NCI-H345 treated with DMSO at 0.1 percent for 48 hours (cell line): ENCODE data around the gene SORCS1.
"Not testable (repeated sequence)": the region's sequence is repeated elsewhere in the genome, so short reads cannot be mapped to it uniquely, and the experiment has no call there.

Experiments
- DNase-seq: peaks from one replicate; lab custom pipeline; 2025; ENCODE audit not compliant: unreplicated experiment; lab: John Stamatoyannopoulos, UW

The SORCS1 gene

DNA sequence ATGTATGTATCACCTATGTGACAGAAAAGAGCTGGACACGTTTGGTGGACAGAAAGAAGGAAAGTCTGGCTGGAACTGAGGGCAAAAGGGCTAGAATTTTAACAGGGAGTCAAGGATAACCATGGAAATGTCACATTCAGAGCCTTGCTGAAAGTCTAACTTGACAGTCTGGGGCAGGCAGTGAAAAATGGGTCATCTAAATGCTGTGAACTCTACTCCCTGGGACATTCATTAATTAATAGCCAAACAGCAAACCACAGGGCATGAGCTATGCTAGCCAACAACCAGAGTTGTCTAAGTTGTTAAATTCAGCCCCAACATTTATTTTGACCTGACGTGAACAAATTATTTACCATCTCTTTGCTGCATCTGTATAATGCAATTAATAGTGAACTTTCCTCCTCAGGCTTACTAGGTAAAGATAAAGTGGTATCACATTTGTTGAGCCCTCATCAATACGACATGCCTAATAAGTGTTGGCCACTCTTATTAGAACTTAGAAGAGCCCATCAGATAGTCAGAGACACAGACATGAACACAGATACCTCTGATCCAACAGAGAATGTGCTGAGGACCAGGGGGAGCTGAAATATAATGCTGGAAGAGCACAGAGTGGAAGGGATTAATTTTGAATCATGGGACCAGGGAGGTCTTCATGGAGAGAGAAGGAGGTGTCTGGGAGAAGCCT, 109.9 kb downstream of the SORCS1 start:
- DNase-seq = no peak

DNA sequence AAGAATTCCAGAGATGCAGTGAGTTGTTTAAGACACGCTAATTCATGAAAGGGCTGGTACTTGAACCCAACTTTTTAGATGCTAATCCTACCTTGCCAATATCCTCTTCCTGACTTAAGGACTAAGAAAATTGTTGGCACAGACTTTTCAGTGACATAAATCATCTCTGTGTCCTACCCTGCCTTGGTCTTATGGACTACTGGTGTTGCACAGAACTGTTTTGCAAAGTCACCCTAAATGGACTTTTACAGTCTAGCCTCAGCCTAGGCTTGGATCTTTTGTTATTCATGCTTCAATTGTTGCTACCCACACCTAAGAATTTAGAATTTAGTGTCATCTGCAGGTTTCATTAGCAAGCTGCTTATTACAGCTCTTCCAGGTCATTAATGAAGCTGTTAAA, 112.7 kb downstream of the SORCS1 start:
- DNase-seq = no peak

GRCh38 chr10:107043461-107043860, 121.0 kb downstream of the SORCS1 start:
- DNase-seq = no peak

DNA sequence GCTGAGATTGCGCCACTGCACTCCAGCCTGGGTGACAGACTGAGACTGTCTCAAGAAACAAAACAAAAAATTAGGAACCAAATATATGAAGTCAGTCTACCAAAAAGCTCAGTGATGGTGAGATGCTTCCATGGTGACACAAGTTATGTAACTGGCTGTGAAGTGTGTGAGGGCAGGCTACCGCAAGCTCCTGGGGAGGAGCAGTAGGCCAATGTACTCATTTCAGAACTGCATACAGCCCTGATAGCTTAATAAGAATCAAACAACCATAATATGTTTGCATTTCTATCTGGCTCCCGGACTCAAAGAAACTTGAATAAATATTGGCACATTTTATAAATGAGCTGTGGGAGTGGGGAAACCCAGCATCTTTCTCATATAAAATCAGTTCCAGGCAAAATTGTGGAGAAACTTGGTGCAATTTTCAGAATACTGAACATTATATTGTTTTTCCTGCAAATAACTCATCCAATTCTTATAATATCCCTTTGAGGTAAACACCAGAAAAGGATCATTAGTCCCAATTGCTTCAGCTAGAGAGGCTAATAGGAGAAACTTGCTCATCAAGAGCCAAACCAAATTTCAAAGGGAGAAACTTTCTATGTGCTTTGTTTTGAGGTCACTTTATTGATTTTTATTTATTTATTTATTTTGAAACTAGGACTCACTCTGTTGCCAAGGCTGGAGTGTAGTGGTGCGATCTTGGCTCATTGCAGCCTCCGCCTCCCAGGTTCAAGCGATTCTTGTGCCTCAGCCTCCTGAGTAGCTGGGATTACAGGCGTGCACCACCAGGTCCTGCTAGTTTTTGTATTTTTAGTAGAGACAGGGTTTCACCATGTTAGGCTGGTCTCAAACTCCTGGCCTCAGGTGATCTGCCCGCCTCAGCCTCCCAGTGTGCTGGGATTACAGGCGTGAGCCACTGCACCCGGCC, 127.0 kb downstream of the SORCS1 start:
- no peak for DNase-seq

DNA sequence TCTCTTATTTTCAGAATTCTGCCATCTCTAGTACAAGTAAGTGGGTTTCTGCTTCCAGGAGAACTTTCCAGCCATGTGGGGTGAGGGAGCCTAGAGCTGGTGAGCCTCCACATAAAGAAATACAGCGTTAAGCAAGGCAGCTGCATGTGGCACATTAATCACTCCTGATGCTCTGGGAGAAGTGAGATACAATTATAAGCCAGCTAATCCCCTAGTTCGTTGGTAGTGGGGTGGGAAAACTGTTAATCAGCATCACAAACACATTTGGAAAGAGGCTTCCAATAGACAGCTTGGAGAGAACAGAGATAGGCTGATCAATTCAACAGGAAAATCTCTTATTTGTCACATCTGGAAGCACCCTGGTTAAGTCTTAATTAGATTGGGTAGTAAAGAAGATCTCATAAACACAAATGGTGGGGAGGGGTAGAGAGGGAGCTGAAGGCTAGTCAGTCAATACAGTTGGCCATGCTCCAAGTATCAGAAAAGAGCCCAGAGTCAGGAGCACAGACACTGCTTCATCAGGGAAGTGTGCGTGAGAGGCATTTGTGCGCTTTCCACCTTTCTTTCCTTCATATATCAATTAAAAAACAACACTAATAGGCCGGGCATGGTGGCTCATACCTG, 130.6 kb downstream of the SORCS1 start:
- no peak for DNase-seq

DNA sequence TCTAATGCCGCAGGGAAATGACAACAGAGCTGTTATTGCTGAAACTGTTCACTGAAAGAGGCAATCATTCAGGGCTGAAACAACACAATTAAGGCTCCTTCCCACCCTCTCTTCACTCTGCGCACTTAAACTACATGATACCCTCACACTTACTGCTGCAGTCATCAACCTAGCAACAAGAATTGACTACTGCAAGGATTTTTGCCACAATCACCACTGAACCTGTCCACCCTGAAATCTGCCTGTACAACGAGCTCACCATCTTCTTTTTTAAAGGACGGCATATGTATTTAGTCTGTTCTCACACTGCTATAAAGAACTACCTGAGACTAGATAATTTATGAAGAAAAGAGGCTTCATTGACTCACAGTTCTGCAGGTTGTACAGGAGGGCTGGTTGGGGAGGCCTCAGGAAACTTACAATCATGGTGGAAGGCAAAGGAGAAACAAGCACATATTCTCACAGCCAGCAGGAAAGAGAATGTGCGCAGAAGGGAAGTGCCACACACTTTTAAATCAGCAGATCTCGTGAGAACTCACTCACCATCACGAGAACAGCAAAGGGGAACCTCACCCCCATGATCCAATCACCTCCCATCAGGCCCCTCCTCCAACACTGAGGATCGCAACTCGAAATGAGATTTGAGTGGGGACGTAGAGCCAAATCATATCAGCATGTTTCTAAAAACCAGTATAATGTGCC, 131.7 kb downstream of the SORCS1 start:
- DNase-seq = no peak

DNA sequence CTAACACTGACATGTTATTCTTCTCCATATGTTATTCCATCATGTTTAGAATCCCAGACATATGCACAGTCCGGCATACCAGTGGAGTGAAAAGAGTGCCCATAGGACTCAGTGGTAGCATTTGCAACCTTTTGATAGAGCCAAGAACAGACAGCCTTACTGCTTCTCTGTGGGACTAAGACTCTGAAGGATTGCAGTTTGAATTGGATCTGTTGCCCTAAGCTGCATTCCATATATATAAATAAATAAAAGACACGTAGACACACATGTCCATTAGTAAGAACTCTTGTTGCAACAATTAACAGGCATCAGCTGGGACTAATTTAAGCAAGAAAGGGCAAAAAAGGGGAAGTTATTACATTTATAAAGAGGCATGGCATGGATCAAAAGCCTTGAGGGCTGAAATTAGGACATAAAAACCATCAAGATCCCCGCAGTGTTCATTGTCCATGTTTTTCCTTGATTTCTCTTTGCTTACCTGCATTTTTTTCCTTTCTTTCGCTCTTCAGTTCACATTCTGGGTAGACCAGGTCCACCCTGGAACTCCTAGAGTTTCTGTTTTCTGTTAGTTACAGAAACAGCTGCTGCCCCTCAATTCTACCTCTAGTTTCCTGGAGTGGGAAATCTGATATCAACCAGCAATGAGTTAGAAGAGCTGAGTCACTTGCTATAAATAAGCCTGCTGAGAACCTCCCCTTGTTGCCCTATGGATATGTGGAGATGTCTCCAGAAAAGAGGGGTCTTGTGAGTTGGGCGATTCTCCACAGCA, 132.4 kb downstream of the SORCS1 start:
- DNase-seq = no peak

DNA sequence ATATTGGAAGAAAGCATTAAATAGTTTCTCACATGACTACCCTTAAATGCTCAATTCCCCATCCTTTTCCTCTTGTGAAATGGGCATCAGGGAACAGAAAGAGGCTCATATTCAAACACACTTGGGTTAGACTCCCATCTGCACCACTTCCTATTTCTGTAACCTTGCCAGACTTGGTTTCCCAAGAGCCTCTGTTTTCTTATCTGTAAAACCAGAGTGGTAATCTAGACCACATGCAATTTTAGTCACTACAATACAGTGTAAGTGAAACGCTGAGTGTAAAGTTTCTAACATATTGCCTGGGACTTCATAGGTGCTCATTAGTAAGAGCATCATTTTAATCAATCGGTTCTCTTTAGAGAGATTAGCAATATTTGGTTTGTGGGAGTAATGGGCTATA, 136.3 kb downstream of the SORCS1 start:
- no peak for DNase-seq

GRCh38 chr10:107025676-107026075, 138.8 kb downstream of the SORCS1 start:
- DNase-seq = no peak

DNA sequence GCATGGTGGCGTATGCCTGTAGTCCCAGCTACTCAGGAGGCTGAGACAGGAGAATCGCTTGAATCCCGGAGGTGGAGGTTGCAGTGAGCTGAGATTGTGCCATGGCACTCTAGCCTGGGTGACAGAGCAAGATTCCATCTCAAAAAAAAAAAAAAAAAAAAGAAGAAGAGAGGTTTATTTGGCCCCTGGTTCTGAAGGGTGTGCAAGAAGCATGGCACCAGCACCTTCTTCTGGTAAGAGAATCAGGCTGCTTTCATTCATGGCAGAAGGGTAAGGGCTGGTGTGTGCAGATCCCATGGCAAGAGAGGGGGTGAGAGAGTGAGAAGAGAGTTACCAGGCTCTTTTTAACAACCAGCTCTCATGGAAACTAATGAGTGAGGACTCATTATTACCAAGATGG, 140.5 kb downstream of the SORCS1 start:
- DNase-seq = not testable (repeated sequence)

DNA sequence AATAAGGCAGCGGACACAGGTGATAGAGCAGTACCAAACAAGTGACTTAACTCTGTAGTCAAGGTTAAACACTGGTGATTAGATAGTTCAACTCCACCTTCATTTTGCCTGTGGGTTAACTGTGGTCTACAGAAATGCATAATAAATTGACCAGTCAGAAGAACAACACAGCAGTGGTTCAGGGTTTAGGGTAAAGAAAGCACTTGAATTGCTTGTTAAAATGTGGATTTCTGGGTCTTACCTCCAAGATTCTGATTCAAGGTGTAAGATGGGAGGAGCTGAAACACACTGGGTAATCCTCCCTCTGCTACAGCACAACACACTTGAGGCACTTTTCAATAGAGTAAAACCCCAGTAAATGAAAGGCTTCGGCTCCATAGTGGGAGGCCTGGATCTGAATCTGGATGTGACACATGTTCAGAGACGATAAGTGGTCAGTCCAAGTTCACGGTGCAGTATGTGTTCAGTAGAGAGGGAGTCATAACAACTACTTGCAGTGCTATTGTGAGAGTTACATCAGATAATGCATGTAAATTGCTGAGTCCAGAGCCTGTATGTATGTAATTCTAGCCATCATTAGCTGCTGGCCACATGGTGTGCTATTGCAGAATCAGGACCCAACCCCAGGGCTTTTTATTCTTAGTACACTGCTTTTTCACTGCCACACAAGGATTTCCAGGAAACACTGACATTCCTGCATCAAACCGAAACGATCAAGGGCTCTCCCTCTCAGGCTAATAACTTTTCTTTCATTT, 141.7 kb downstream of the SORCS1 start:
- DNase-seq = no peak

DNA sequence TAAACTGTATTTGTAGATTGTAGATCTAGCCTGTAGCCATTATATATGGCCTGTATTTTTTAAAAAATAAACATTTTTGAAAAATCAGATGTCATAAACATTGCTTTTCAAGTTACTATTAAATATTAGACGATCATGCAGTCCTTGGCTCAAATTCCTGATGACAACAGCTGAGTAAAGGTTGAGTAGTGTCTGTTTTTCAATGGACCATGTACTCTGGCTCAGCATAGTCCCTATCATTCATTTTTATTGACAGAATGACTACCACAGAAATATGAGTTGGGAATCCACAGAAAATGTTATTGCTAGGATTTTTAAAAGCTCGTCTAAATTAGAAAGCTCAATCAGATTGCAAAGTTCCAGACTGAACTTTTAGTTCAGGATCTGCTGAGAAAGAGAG, 145.4 kb downstream of the SORCS1 start:
- no peak for DNase-seq

- DNase-seq = no peak
Measured at GRCh38 chr10:107013258-107014006, 151.1 kb downstream of the SORCS1 start.

- no peak for DNase-seq
Measured at GRCh38 chr10:107011992-107012391, 152.5 kb downstream of the SORCS1 start.

- no peak for DNase-seq
Measured at GRCh38 chr10:107011105-107011504, 153.4 kb downstream of the SORCS1 start.

DNA sequence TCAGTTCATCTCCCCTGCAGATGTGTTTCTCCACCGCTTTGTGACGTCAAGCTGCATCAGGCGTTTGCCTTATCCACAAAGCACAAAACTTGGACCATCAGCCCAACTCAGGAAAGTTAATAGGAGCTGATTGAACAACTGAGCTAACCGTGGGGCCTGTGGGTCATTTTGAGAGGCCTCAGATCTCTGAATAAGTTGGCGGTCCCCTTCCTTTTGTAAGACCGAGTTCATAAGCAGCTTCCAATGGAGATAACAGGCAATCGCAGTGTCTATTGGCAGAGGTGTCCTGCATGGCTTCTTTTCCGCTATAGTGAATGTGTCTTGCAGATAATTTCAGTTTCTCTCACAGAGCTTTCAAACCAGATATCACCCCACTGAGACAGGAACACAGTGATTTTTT, 154.0 kb downstream of the SORCS1 start:
- DNase-seq = no peak

DNA sequence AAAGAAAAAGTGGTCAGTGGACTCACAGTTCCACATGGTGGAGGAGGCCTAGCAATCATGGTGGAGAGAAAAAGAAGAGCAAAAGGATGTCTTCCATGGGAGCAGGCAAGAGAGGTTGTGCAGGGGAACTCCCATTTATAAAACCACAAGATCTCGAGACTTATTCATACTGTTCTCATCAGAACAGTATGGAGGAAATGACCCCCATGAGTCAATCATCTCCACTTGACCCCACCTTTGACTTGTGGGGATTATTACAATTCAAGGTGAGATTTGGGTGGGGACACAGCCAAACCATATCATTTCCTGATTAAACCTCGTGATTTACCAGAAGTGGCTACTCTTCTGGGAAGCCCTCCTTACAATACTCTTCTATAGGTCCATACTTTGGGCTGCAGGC, 160.1 kb downstream of the SORCS1 start:
- no peak for DNase-seq

GRCh38 chr10:107002068-107002467, 162.4 kb downstream of the SORCS1 start:
- no peak for DNase-seq

GRCh38 chr10:106999118-106999707, 165.3 kb downstream of the SORCS1 start:
- DNase-seq = no peak
